ENCODE data around the gene RNF223.

Gene RNF223

GRCh38 chr1:1024149-1024770 is 49.8 kb downstream of the RNF223 start:
- no peak for DNase-seq

- no peak for DNase-seq
Observed at GRCh38 chr1:1023700-1024099, 50.4 kb downstream of the RNF223 start.

- DNase-seq = no peak
Observed at GRCh38 chr1:1022302-1023009, 51.6 kb downstream of the RNF223 start.

- no peak for DNase-seq
Observed at GRCh38 chr1:1021920-1022259, 52.2 kb downstream of the RNF223 start.

- DNase-seq = no peak
Observed at GRCh38 chr1:1021010-1021919, 52.8 kb downstream of the RNF223 start.

Data from AML-193 (cell line).